Mesodermal cell (in vitro differentiated cells): Measurements from ENCODE around the gene MMP14.
"Not testable (repeated sequence)": the region's sequence is repeated elsewhere in the genome, so short reads cannot be mapped to it uniquely, and the experiment has no call there.

ENCODE experiments used
- H3K27ac ChIP-seq: 2 replicates; pipeline ENCODE4 v1.7.0; 2013; ENCODE audit warnings: mild to moderate bottlenecking, low read depth, low read length, moderate library complexity; ENCODE audit not compliant: severe bottlenecking
- H3K36me3 ChIP-seq: 2 replicates; pipeline ENCODE4 v1.7.1; 2013; ENCODE audit warnings: mild to moderate bottlenecking, low read length, moderate library complexity; ENCODE audit not compliant: control insufficient read depth, insufficient read depth
- H3K4me1 ChIP-seq: one replicate; pipeline ENCODE4 v1.7.1; 2013; ENCODE audit warnings: mild to moderate bottlenecking, low read length; ENCODE audit not compliant: insufficient read depth, control insufficient read depth, poor library complexity, severe bottlenecking
- H3K4me3 ChIP-seq: 2 replicates; pipeline ENCODE4 v1.7.0; 2013; ENCODE audit warnings: low read length, control low read depth, mild to moderate bottlenecking; ENCODE audit not compliant: insufficient read depth, poor library complexity, severe bottlenecking; ENCODE audit errors: extremely low read depth
- H3K9me3 ChIP-seq: 2 replicates; pipeline ENCODE4 v1.7.1; 2013; ENCODE audit warnings: mild to moderate bottlenecking, low read length, moderate library complexity; ENCODE audit not compliant: control insufficient read depth
- WGBS, 2 experiments: methylation state at CpG; one replicate each; pipeline ENCODE4 v1.1.5; 2013; ENCODE audit warnings: missing lambda C conversion rate in 2 of 2; ENCODE audit not compliant: insufficient coverage in 2 of 2; 5-methylcytosine and 5-hydroxymethylcytosine counted together

Gene MMP14

GRCh38 chr14:22849212-22849819 is 12.9 kb downstream of the MMP14 start:
- H3K27ac ChIP-seq = peak overlapping the region; percentile 87
- no peaks in the 10 kb centered on the region for H3K9me3 ChIP-seq
- WGBS, 2 experiments = 85 to 87% methylated on average over 11 to 14 of the region's 19 CpGs
- H3K4me3 ChIP-seq = no peak overlapping the region
- H3K4me1 ChIP-seq = peaks cover 37% of the 10 kb centered on the region
- peaks cover 27% of the 10 kb centered on the region for H3K36me3 ChIP-seq

DNA sequence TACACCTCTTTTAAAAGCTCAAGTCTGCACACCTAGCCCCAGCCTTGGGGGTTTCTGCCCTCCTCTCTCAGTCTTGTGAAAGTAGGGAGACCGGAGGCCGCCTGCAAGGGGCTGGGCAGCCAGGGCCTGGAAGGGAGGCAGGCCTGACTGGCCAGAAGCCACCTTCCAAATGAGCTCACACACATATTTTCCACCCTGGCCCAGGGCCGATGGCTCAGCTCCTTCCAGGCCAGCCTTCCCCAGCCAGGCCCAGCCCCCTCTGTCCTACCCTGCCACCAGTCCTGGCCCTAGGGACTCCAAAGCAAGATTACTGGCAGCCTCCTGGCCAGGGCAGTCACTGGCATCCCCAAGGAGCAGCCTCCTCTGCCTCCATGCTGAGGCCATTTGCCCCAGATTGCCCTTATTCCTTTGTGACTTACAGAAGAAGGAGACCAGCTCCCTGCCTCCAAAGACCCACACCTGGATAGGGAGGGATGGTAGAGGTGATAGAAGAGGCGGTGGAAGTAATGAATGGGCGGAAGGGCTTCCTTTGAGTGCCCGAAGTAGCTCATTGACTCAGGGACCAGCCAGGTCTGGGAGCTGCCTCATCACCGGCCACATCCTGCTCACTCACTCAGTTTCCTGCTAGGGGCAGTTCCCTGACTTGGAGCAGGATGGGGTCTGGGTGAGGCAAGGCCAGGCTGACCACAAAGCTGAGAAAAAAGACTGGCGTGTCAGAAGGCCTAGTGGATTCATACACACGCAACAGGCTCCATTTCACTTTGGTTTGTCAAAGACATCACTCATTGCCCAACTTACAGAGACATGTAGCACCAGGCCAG is 14.8 kb downstream of the MMP14 start:
- WGBS, 2 experiments = 87 to 91% methylated on average over 5 to 8 of the region's 9 CpGs
- no peaks in the 10 kb centered on the region for H3K9me3 ChIP-seq
- H3K36me3 ChIP-seq = peaks cover 8% of the 10 kb centered on the region
- H3K4me3 ChIP-seq = no peak overlapping the region
- peak overlapping the region; percentile 78 for H3K27ac ChIP-seq
- H3K4me1 ChIP-seq = peaks cover 37% of the 10 kb centered on the region

GRCh38 chr14:22852178-22852577 is 15.8 kb downstream of the MMP14 start:
- H3K27ac ChIP-seq, H3K36me3 ChIP-seq, H3K4me3 ChIP-seq, H3K9me3 ChIP-seq: not testable (repeated sequence)
- no CpG with 5 or more reads among the region's 12 CpGs for WGBS, 2 experiments
- H3K4me1 ChIP-seq = peaks cover 27% of the 10 kb centered on the region

- H3K9me3 ChIP-seq = no peaks in the 10 kb centered on the region
- H3K27ac ChIP-seq = no peak overlapping the region
- peaks cover 26% of the 10 kb centered on the region for H3K4me1 ChIP-seq
- no peaks in the 10 kb centered on the region for H3K36me3 ChIP-seq
- no CpG with 5 or more reads among the region's 2 CpGs for WGBS, 2 experiments
- H3K4me3 ChIP-seq = no peak overlapping the region
Observed at GRCh38 chr14:22852599-22852939, 16.2 kb downstream of the MMP14 start.

DNA sequence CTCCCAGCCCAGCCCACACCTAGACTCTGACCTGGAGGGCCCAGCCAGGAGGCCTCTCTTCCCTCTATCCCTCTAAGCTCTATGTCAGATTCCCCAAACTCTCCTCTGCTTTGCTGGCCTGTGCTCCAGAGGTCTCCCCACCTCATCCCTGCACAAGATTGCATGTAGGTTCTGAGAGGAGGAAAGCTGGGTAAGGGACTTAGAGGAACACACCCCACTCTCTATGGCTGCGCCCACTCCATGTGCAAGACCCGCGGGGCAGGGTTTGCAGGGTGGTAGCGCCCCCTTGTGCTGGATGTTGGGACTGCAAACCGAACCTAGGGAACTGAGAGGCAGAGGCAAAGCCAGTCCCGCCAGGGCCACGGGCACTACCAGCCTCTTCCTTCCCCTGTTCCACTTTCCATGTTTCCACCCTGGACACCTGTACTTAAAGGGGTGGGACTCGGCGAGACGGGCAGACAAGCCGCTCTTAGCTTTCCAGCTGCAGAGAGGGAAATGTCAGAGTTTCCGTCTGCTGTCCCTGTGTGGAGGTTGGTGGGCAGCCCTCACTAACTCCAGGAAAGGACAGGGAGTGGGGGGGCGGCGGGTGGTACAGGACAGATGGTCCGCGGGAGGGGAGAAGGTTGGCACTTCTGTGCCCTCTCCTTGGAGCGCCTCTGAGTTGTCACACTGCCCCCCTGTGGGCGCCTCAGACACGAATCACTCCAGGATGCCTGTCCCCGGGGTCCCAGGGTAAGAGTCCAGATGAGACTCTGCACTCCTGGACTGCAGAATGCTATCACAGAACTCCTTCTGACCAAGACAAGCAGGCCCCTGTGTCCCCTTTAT is 16.8 kb downstream of the MMP14 start:
- Histone ChIP-seq H3K36me3 (no peaks in the 10 kb centered on the region), H3K9me3 (no peaks in the 10 kb centered on the region), H3K4me3 (peak overlapping the region; percentile 26), H3K4me1 (peaks cover 20% of the 10 kb centered on the region), H3K27ac (no peak overlapping the region)
- 11 to 12% methylated on average over 8 to 18 of the region's 20 CpGs for WGBS, 2 experiments

DNA sequence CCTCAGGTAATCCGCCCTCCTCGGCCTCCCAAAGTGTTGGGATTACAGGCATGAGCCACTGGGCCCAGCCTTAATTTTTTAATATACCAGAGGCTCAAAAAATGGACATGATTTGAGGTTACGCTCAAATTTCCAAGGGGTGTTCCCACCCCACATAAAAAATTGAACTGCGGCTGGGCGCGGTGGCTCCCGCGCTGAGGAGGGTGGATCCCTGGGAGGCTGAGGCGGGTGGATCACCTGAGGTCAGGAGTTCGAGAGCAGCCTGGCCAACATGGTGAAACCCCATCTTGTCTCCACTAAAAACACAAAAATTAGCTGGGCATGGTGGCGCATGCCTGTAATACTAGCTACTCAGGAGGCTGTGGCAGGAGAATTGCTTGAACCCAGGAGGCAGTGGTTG is 17.9 kb downstream of the MMP14 start:
- WGBS, 2 experiments = 89 to 90% methylated on average over 4 to 8 of the region's 11 CpGs
- H3K9me3 ChIP-seq, H3K36me3 ChIP-seq, H3K27ac ChIP-seq, H3K4me3 ChIP-seq: not testable (repeated sequence)
- H3K4me1 ChIP-seq = peaks cover 11% of the 10 kb centered on the region

DNA sequence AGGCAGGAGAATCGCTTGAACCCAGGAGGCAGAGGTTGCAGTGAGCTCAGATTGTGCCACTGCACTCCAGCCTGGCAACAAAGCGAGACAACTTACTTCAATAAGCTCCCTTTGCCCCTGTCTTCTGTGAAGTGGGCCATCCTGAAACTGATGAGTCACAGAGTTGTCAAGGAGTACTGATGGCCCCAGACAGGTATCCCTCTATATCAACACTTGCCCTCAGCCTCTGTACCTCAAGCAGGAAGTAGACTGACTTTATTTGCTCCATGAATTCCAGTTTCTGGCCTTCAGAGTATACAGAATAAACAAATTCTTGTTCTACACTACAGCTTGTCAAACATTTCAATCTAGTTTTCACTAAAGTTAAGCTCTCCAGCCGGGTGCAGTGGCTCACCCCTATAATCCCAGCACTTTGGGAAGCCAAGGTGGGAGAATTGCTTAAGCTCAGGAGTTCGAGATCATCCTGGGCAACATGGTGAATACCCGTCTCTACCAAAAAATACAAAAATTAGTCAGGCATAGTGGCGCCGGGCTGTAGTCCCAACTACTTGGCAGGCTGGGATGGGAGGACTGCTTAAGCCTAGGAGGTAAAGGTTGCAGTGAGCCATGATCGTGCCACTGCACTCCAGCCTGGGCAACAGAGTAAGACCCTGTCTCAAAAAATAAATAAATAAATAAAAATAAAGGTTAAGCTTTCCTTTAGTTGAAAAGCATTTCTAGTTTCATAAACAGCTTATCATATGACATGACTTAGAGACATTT is 18.8 kb downstream of the MMP14 start:
- H3K4me1 ChIP-seq = peaks cover 11% of the 10 kb centered on the region
- H3K27ac ChIP-seq = no peak overlapping the region
- 90 to 98% methylated on average over 5 to 7 of the region's 8 CpGs for WGBS, 2 experiments
- no peaks in the 10 kb centered on the region for H3K9me3 ChIP-seq
- no peak overlapping the region for H3K4me3 ChIP-seq
- H3K36me3 ChIP-seq = no peaks in the 10 kb centered on the region

- H3K36me3 ChIP-seq = no peaks in the 10 kb centered on the region
- no peak overlapping the region for H3K27ac ChIP-seq
- H3K4me3 ChIP-seq = no peak overlapping the region
- 98 to 100% methylated on average over 3 of the region's 5 CpGs for WGBS, 2 experiments
- peaks cover 1% of the 10 kb centered on the region for H3K4me1 ChIP-seq
- H3K9me3 ChIP-seq = no peaks in the 10 kb centered on the region
Observed at GRCh38 chr14:22856428-22856827, 20.0 kb downstream of the MMP14 start.

DNA sequence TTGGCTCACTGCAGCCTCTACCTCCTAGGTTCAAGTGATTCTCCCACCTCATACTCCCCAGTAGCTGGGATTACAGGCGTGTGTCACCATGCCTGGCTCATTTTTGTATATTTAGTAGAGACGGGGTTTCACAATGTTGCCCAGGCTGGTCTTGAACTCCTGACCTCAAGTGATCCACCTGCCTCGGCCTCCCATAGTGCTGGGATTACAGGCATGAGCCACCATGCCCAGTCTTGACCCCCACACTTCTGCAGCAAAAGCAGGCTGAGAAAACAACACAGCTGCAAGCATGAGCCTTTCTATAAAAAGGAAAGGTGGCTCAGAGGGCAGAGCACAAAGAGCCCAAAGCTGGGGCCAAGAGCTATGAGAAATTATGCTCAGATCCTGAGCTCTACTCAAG is 24.0 kb downstream of the MMP14 start:
- H3K36me3 ChIP-seq, H3K4me1 ChIP-seq, H3K4me3 ChIP-seq, H3K9me3 ChIP-seq, H3K27ac ChIP-seq: not testable (repeated sequence)
- WGBS, 2 experiments = 89 to 100% methylated on average over 2 of the region's 3 CpGs

- no peaks in the 10 kb centered on the region for H3K4me1 ChIP-seq
- H3K4me3 ChIP-seq = no peak overlapping the region
- no peak overlapping the region for H3K27ac ChIP-seq
- no peaks in the 10 kb centered on the region for H3K36me3 ChIP-seq
- no peaks in the 10 kb centered on the region for H3K9me3 ChIP-seq
Observed at GRCh38 chr14:22861651-22862050, 25.3 kb downstream of the MMP14 start.
